ENCODE measurements around the gene CCR5AS.
A peak's percentile ranks its signal among the peaks of the same experiment; 100 is the strongest.

The CCR5AS gene

GRCh38 chr3:46406788-46407611 lies at the start of gene CCR5AS, which contains the start of gene CCRL2:
Gene CCR5AS (minus strand): TSS chr3:46407066.
Gene CCRL2 (plus strand): TSS chr3:46407259. CDS start chr3:46408080, 821 bp downstream.
- H3K4me3 ChIP-seq = peak within 1 kb of the TSS; percentile 29 to 50 (median 34)
- peaks cover 10 to 12% (median 11%) of the 10 kb centered on the region in 4 donors for H3K4me1 ChIP-seq
- peak; percentile 49 to 68 for TF ChIP-seq POLR2AphosphoS5 (IDR thresholded peaks at IDR 0.05)
- TF ChIP-seq POLR2A (IDR thresholded peaks at IDR 0.05; ENCODE audit: low read depth) = no peak
- intact Hi-C loops (cut with DNase I) = no loop called here
- H3K9me3 ChIP-seq = no peaks in the 10 kb centered on the region
- DNase-seq (ENCODE audit: extremely low spot score) = no peak
- peak within 1 kb of the TSS; percentile 54 to 71 (median 60) for H3K27ac ChIP-seq (replicated peaks in 1 of 4)
- WGBS = 56% methylated on average over 17 of the region's 20 CpGs
- peaks cover 0 to 17% (median 0%) of the 10 kb centered on the region in 4 donors for H3K27me3 ChIP-seq
- no peaks in the 10 kb centered on the region for H3K36me3 ChIP-seq

- DNase-seq (ENCODE audit: extremely low spot score) = no peak
- no peaks in the 10 kb centered on the region for H3K9me3 ChIP-seq
- no peak overlapping the region for H3K4me3 ChIP-seq
- no peaks in the 10 kb centered on the region for H3K27me3 ChIP-seq
- intact Hi-C loops (cut with DNase I) = no loop called here
- 90% methylated on average over 14 of the region's 14 CpGs for WGBS
- H3K4me1 ChIP-seq = no peaks in the 10 kb centered on the region
- peaks cover 0 to 26% (median 0%) of the 10 kb centered on the region in 4 donors for H3K36me3 ChIP-seq
- H3K27ac ChIP-seq (replicated peaks in 1 of 4) = no peak overlapping the region
- TF ChIP-seq EP300 (IDR thresholded peaks at IDR 0.05) (no peak), POLR2AphosphoS5 (IDR thresholded peaks at IDR 0.05) (no peak), CTCF (IDR thresholded peaks at IDR 0.05) (no peak), POLR2A (IDR thresholded peaks at IDR 0.05; ENCODE audit: low read depth) (no peak)
Observed at GRCh38 chr3:46456118-46456517, 49.3 kb upstream of the CCR5AS start.

DNA sequence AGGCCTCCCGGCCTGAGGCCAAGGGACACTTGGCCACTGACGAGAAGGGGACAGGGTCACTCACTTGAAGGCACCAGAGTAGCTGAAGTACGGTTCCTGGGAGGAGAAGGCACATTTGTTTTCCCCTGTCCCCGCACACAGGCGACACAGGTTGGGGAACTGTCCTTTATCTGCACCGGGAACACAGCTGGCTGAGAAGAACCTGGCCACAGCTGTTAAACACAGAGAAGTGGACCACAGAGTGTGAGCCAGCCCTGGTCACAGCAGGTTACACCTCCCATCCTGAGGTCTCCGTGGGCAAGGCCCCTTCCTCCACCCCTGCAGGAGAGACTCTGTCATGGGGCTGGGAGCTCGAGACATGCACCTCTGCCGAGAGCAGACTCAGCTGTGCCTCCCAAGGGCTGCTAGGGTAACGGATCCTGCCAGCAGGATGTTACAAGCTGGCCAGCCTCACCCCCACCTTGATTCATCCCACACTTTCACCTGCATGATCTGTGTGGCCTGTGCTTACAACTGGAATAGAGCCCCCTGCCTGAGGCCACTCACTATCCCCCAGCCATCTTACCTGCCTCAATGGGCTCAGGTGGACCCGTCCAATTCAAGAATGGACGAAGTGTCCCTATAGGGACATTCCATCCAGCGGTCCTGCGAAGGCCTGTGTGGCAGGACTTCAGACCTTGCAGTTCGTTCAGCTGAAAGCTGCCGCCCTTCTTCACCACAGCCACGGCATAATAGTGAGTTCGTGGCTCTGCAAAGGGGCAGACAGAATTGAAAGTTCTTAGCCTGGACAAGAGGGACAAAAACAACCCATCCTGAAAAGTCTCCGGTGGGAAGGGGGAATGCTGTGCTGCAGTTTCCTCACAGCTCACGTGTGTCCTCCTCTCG lies 48.6 kb upstream of the CCR5AS start:
- WGBS = 81% methylated on average over 20 of the region's 21 CpGs
- H3K36me3 ChIP-seq = peaks cover 0 to 26% (median 0%) of the 10 kb centered on the region in 4 donors
- intact Hi-C loops (cut with DNase I) = no loop called here
- no peak overlapping the region for H3K27ac ChIP-seq (replicated peaks in 1 of 4)
- no peak overlapping the region for H3K4me3 ChIP-seq
- H3K4me1 ChIP-seq = no peaks in the 10 kb centered on the region
- H3K27me3 ChIP-seq = peaks cover 0 to 3% (median 0%) of the 10 kb centered on the region in 4 donors
- no peak for DNase-seq (ENCODE audit: extremely low spot score)
- no peak for TF ChIP-seq EP300 (IDR thresholded peaks at IDR 0.05)
- TF ChIP-seq CTCF (IDR thresholded peaks at IDR 0.05) = no peak
- TF ChIP-seq POLR2AphosphoS5 (IDR thresholded peaks at IDR 0.05) = no peak
- no peak for TF ChIP-seq POLR2A (IDR thresholded peaks at IDR 0.05; ENCODE audit: low read depth)
- no peaks in the 10 kb centered on the region for H3K9me3 ChIP-seq

- WGBS = 100% methylated on average over 3 of the region's 7 CpGs
- Histone ChIP-seq H3K4me3 (no peak overlapping the region), H3K36me3 (peaks cover 0 to 31% (median 0%) of the 10 kb centered on the region in 4 donors), H3K27me3 (peaks cover 0 to 12% (median 0%) of the 10 kb centered on the region in 4 donors), H3K9me3 (no peaks in the 10 kb centered on the region), H3K4me1 (no peaks in the 10 kb centered on the region), H3K27ac (replicated peaks in 1 of 4) (no peak overlapping the region)
- no peak for TF ChIP-seq CTCF (IDR thresholded peaks at IDR 0.05)
- intact Hi-C loops (cut with DNase I) = no loop called here
- DNase-seq (ENCODE audit: extremely low spot score) = no peak
Observed at GRCh38 chr3:46454606-46455005, 47.7 kb upstream of the CCR5AS start.

GRCh38 chr3:46454209-46454595 lies 47.3 kb upstream of the CCR5AS start:
- H3K4me1 ChIP-seq = no peaks in the 10 kb centered on the region
- H3K4me3 ChIP-seq = no peak overlapping the region
- WGBS = 53% methylated on average over 3 of the region's 3 CpGs
- no peak for TF ChIP-seq POLR2A (IDR thresholded peaks at IDR 0.05; ENCODE audit: low read depth)
- no peak for TF ChIP-seq POLR2AphosphoS5 (IDR thresholded peaks at IDR 0.05)
- no peak for TF ChIP-seq CTCF (IDR thresholded peaks at IDR 0.05)
- TF ChIP-seq EP300 (IDR thresholded peaks at IDR 0.05) = no peak
- peaks cover 0 to 35% (median 0%) of the 10 kb centered on the region in 4 donors for H3K36me3 ChIP-seq
- intact Hi-C loops (cut with DNase I) = no loop called here
- no peaks in the 10 kb centered on the region for H3K9me3 ChIP-seq
- peaks cover 0 to 16% (median 0%) of the 10 kb centered on the region in 4 donors for H3K27me3 ChIP-seq
- no peak overlapping the region for H3K27ac ChIP-seq (replicated peaks in 1 of 4)
- no peak for DNase-seq (ENCODE audit: extremely low spot score)

All from esophagus muscularis mucosa (tissue), 4 donors.